A673 (cell line): ENCODE data around the gene RDX. TPM values are rescaled to one million over a fixed set of nuclear protein-coding genes. Genes with fewer than 3 reads are reported as not detected.

Source experiments
- BruUV-seq: library from RNA; stranded (reverse); fragments of 400-500 nt; replicated peaks from 2 replicates; lab custom pipeline; 2021; lab: Mats Ljungman, UMichigan
- CTCF ChIA-PET: fragments of 300-600 bp; sonication (Branson Sonifier 250); formaldehyde crosslinking; loops from one replicate; lab custom pipeline; 2022; ENCODE audit warnings: antibody characterized with exemption; lab: Charles Lee
- POLR2A ChIA-PET: fragments of 300-600 bp; sonication (Branson Sonifier 250); formaldehyde crosslinking; loops from one replicate; lab custom pipeline; 2022; ENCODE audit warnings: antibody characterized with exemption; ENCODE audit not compliant: low non-redundant PET; lab: Charles Lee
- DNase-seq: peaks from one replicate; pipeline ENCODE4 v3.0.0-alpha.2; 2015; ENCODE audit warnings: low spot score
- H3K27ac ChIP-seq: fragments of 200-600 bp; sonication (generic); 2 replicates; pipeline ENCODE4 v1.5.1; 2016; ENCODE audit warnings: mixed run types, low read depth, mild to moderate bottlenecking, mixed read lengths, antibody characterized with exemption, low read length; ENCODE audit not compliant: poor library complexity, severe bottlenecking
- H3K27me3 ChIP-seq: fragments of 200-600 bp; sonication (generic); replicated peaks from 2 replicates; pipeline ENCODE4 v1.6.1; 2017; ENCODE audit warnings: mixed run types, low read depth, mild to moderate bottlenecking, mixed read lengths, antibody characterized with exemption, low read length; ENCODE audit not compliant: insufficient read depth, poor library complexity
- H3K36me3 ChIP-seq: fragments of 200-600 bp; sonication (generic); 2 replicates; pipeline ENCODE4 v1.6.1; 2016; ENCODE audit warnings: mixed run types, mild to moderate bottlenecking, mixed read lengths, antibody characterized with exemption, low read length; ENCODE audit not compliant: insufficient read depth, poor library complexity, severe bottlenecking
- H3K4me1 ChIP-seq: fragments of 200-600 bp; sonication (generic); 2 replicates; pipeline ENCODE4 v1.6.1; 2017; ENCODE audit warnings: mixed run types, mild to moderate bottlenecking, mixed read lengths, antibody characterized with exemption, low read length; ENCODE audit not compliant: insufficient read depth, poor library complexity, severe bottlenecking
- H3K4me3 ChIP-seq: fragments of 200-600 bp; sonication (generic); 2 replicates; pipeline ENCODE4 v1.5.1; 2016; ENCODE audit warnings: low read depth, mixed run types, mild to moderate bottlenecking, mixed read lengths, low read length; ENCODE audit not compliant: poor library complexity, severe bottlenecking
- H3K9me3 ChIP-seq: fragments of 200-600 bp; sonication (generic); 2 replicates; pipeline ENCODE4 v1.6.1; 2016; ENCODE audit warnings: mixed run types, low read depth, mild to moderate bottlenecking, mixed read lengths, antibody characterized with exemption, low read length; ENCODE audit not compliant: poor library complexity, severe bottlenecking
- CTCF ChIP-seq: fragments of 300-800, 200-600 bp; sonication (generic); conservative IDR thresholded peaks from 2 replicates; pipeline ENCODE4 v1.5.1; 2017; ENCODE audit warnings: low read depth, mild to moderate bottlenecking, antibody characterized with exemption, low read length, moderate library complexity, mixed read lengths
- EZH2 ChIP-seq: fragments of 200-600 bp; sonication (generic); IDR thresholded peaks from 2 replicates; pipeline ENCODE4 v1.6.1; 2017; ENCODE audit warnings: borderline replicate concordance, low read depth, mild to moderate bottlenecking, mixed read lengths, antibody characterized with exemption, low read length; ENCODE audit not compliant: poor library complexity, severe bottlenecking
- intact Hi-C: fragments of 100-400 bp; cut with micrococcal nuclease; formaldehyde crosslinking; loops from one replicate; pipeline ENCODE4 v1.10.0; 2022; ENCODE audit not compliant: unreplicated experiment
- total RNA-seq: library from RNA; stranded (reverse); gene quantifications from 2 replicates; pipeline ENCODE4 v1.2.3, GENCODE V29; 2021

Gene RDX
- total RNA-seq, 1 experiment from 2014 or later = 395 TPM

DNA sequence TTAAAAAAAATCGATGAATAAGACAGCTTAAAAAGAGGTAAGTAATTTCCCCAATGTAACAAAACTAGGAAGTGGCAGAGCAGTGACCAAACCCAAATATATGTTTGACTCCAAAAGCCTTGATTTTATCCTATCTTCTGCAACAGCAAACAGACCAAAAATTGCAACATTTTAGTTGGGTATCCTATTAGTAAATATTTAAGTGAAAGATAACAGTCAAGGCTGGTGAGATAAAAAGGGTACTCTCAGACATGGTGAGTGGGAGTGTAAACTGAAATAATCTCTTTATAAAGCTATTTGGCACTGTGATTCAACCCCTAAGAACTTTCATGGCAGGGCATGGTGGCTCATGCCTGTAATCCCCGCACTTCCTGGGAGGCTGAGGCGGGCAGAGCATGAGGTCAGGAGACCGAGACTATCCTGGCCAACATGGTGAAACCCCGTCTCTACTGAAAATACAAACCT, 1.9 kb upstream of the RDX start:
- CTCF ChIA-PET = no interaction called here
- POLR2A ChIA-PET = no interaction called here
- DNase-seq = peak; percentile 42
- no peak overlapping the region for H3K27ac ChIP-seq
- peaks cover 20% of the 10 kb centered on the region for H3K4me1 ChIP-seq
- H3K27me3 ChIP-seq = no peaks in the 10 kb centered on the region
- BruUV-seq = no TSS peak
- H3K36me3 ChIP-seq = peaks cover 5% of the 10 kb centered on the region
- TF ChIP-seq EZH2 (no peak), CTCF (no peak)
- no peak overlapping the region for H3K4me3 ChIP-seq
- intact Hi-C loops = loop anchor here (5.0 kb wide), 1 partner anchor 134 kb away; no protein-coding TSS in a partner anchor
- no peaks in the 10 kb centered on the region for H3K9me3 ChIP-seq

DNA sequence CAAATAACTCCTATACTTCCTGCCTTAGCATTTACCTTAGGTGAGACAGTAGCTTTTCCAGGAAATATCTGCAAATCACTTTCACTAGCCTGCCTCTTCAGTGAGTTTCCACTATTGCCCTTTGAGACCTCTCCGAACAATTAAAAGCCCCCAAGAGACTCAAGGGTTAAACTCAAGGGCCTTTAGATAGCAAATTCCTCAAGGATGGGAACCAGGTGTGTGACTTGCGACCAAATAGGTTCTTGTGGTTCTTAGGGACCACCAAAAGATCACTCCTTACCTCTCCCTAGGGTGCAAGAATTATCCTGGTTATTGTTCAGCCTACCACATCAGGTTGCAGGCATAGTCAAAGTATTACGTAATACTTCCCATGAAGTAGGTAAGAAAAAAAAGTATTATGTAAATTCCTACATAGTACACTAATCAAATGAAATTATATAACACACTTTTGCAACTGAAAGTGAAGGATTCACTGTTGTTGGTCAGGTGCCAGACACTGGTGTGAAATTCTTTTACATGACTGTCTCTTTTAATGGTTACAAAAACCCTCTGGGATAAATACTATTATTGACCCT, 1.4 kb upstream of the RDX start:
- H3K27ac ChIP-seq = peak overlapping the region; percentile 97
- intact Hi-C loops = loop anchor here (2.0 to 5.0 kb wide), 2 partner anchors 57 to 134 kb away; no protein-coding TSS in a partner anchor

More for the DNA sequence above, 1.4 kb upstream of the RDX start:
- no peak for TF ChIP-seq CTCF
- no peak for TF ChIP-seq EZH2
- H3K36me3 ChIP-seq = peaks cover 5% of the 10 kb centered on the region
- no peaks in the 10 kb centered on the region for H3K27me3 ChIP-seq
- ChIA-PET CTCF (interaction anchor here (1.5 kb wide), 1 partner anchor 96 kb away, joined by 4 read pairs; no protein-coding TSS in a partner anchor), POLR2A (interaction anchor here (1.1 kb wide), 1 partner anchor 79 kb away, joined by 3 read pairs; no protein-coding TSS in a partner anchor)
- BruUV-seq = no TSS peak
- DNase-seq = peak; percentile 28
- no peaks in the 10 kb centered on the region for H3K9me3 ChIP-seq
- peaks cover 20% of the 10 kb centered on the region for H3K4me1 ChIP-seq
- peak overlapping the region; percentile 86 for H3K4me3 ChIP-seq
